SKM-1 treated with dmso at 0.1 percent for 144 hours (cell line): ENCODE measurements around the gene SEC23IP.

Experiments used
- DNase-seq: peaks from one replicate; lab custom pipeline; 2025; ENCODE audit not compliant: unreplicated experiment; lab: John Stamatoyannopoulos, UW

Gene SEC23IP

GRCh38 chr10:119933179-119933578 is 40.6 kb downstream of the SEC23IP start:
- no peak for DNase-seq

- DNase-seq, result no peak
These were observed 48.0 kb downstream of the SEC23IP start for GRCh38 chr10:119940487-119940886.

- DNase-seq, result no peak
These were observed 50.4 kb downstream of the SEC23IP start for GRCh38 chr10:119942973-119943372.

GRCh38 chr10:119945805-119946204 is 53.3 kb downstream of the SEC23IP start:
- no peak for DNase-seq

- no peak for DNase-seq
These were observed 54.8 kb downstream of the SEC23IP start for GRCh38 chr10:119947300-119947699.

- DNase-seq, result no peak
These were observed 64.9 kb downstream of the SEC23IP start for GRCh38 chr10:119957451-119957850.

GRCh38 chr10:119962837-119963236 is 70.3 kb downstream of the SEC23IP start:
- no peak for DNase-seq

GRCh38 chr10:119967066-119967465 is 74.5 kb downstream of the SEC23IP start:
- DNase-seq, result no peak

GRCh38 chr10:119969609-119970008 is 77.1 kb downstream of the SEC23IP start:
- no peak for DNase-seq

- no peak for DNase-seq
These were observed 77.6 kb downstream of the SEC23IP start for GRCh38 chr10:119970107-119970506.

- DNase-seq, result no peak
These were observed 78.4 kb downstream of the SEC23IP start for GRCh38 chr10:119970963-119971362.

GRCh38 chr10:119973281-119973680 is 80.8 kb downstream of the SEC23IP start:
- DNase-seq, result no peak

GRCh38 chr10:119976421-119976820 is 83.9 kb downstream of the SEC23IP start:
- DNase-seq, result no peak

GRCh38 chr10:119980956-119981750 is 88.6 kb downstream of the SEC23IP start:
- DNase-seq, result no peak

GRCh38 chr10:119981826-119982225 is 89.3 kb downstream of the SEC23IP start:
- DNase-seq, result no peak

GRCh38 chr10:119988333-119988732 is 95.8 kb downstream of the SEC23IP start:
- no peak for DNase-seq

GRCh38 chr10:119989966-119990365 is 97.4 kb downstream of the SEC23IP start:
- DNase-seq, result no peak

- DNase-seq, result no peak
These were observed 98.5 kb downstream of the SEC23IP start for GRCh38 chr10:119991066-119991465.

GRCh38 chr10:119991816-119992215 is 99.3 kb downstream of the SEC23IP start:
- no peak for DNase-seq
